Measurements from ENCODE around the gene VPS4B.

DNA sequence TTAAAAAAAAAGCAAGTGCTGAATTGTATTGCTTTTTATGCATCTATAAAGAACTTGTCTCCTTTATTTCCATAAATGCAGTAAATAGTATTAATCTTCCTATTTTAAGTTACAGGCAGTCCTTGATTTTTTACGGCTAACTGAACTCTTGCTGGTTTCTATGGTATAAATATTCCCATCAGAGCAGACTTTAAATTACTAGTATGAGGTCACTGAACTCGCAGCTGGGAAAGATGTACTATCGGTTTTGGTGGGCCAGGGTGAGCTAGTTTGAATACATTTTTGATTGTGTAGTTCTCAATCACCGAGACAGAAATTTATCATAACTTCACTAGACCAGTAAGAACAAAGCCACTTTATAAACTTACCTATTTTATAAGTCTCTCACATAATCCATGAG lies 34.4 kb downstream of the VPS4B start:
- no peak for TF ChIP-seq POLR2A (IDR thresholded peaks at IDR 0.05)
- TF ChIP-seq, protein P1, sequence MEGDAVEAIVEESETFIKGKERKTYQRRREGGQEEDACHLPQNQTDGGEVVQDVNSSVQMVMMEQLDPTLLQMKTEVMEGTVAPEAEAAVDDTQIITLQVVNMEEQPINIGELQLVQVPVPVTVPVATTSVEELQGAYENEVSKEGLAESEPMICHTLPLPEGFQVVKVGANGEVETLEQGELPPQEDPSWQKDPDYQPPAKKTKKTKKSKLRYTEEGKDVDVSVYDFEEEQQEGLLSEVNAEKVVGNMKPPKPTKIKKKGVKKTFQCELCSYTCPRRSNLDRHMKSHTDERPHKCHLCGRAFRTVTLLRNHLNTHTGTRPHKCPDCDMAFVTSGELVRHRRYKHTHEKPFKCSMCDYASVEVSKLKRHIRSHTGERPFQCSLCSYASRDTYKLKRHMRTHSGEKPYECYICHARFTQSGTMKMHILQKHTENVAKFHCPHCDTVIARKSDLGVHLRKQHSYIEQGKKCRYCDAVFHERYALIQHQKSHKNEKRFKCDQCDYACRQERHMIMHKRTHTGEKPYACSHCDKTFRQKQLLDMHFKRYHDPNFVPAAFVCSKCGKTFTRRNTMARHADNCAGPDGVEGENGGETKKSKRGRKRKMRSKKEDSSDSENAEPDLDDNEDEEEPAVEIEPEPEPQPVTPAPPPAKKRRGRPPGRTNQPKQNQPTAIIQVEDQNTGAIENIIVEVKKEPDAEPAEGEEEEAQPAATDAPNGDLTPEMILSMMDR (IDR thresholded peaks at IDR 0.05): no peak

Measured in ovary (tissue), 3 donors.